ENCODE results near the gene TRIM72.

DNA sequence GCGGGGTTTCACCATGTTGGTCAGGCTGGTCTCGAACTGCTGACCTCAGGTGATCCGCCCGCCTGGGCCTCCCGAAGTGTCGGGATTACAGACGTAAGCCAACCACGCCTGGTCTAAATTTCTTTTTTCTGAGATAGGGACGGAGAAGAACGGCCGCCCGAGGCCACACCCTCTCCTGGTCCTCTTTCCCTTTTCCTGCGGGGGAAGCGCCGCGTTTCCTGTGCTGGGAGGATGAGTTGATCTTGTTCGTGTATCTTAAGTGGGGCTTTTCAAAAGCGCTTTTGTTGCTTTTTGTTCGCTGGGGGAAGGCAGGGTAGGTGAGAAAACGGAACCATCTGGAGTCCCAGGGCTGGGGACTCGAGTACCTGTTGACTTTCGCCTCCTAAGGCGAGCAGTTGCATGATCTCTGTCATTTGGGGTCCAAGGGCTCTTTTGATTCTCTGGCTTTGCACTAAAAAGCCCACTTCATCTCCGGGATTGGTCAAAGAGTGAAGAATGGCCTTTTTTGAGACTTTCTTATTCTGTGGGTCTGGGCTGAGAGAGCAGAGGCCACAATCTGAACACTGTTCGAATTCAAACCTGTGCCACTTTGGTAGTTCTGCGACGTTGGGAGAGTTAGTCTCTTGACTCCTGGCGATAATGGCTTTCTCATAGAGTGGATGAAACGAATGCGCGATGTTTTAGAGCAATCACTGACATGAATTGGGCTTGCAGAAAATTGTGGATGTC lies 32.7 kb upstream of the TRIM72 start:
- TF ChIP-seq, protein P1, sequence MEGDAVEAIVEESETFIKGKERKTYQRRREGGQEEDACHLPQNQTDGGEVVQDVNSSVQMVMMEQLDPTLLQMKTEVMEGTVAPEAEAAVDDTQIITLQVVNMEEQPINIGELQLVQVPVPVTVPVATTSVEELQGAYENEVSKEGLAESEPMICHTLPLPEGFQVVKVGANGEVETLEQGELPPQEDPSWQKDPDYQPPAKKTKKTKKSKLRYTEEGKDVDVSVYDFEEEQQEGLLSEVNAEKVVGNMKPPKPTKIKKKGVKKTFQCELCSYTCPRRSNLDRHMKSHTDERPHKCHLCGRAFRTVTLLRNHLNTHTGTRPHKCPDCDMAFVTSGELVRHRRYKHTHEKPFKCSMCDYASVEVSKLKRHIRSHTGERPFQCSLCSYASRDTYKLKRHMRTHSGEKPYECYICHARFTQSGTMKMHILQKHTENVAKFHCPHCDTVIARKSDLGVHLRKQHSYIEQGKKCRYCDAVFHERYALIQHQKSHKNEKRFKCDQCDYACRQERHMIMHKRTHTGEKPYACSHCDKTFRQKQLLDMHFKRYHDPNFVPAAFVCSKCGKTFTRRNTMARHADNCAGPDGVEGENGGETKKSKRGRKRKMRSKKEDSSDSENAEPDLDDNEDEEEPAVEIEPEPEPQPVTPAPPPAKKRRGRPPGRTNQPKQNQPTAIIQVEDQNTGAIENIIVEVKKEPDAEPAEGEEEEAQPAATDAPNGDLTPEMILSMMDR (conservative IDR thresholded peaks at IDR 0.05; ENCODE audit: low read depth, low read length) = no peak
- TF ChIP-seq POLR2A (IDR thresholded peaks at IDR 0.05; ENCODE audit: low read depth, low read length) = no peak
- no peak for TF ChIP-seq SMC3 (IDR thresholded peaks at IDR 0.05; ENCODE audit: low read depth, low read length)
- no peak for TF ChIP-seq RCOR1 (IDR thresholded peaks at IDR 0.05; ENCODE audit: insufficient replicate concordance, low read length)
- TF ChIP-seq RFX5 (IDR thresholded peaks at IDR 0.05; ENCODE audit: low read depth, low read length) = no peak
- no peak for TF ChIP-seq MAFK (IDR thresholded peaks at IDR 0.05; ENCODE audit: low read depth, low read length)
- no peak for TF ChIP-seq CEBPB (IDR thresholded peaks at IDR 0.05; ENCODE audit: low read depth, low read length)
- TF ChIP-seq, protein P2, sequence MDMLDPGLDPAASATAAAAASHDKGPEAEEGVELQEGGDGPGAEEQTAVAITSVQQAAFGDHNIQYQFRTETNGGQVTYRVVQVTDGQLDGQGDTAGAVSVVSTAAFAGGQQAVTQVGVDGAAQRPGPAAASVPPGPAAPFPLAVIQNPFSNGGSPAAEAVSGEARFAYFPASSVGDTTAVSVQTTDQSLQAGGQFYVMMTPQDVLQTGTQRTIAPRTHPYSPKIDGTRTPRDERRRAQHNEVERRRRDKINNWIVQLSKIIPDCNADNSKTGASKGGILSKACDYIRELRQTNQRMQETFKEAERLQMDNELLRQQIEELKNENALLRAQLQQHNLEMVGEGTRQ (IDR thresholded peaks at IDR 0.05; ENCODE audit: low read depth, low read length) = no peak
- TF ChIP-seq MAZ (IDR thresholded peaks at IDR 0.05; ENCODE audit: borderline replicate concordance, low read depth, low read length) = no peak
- no peak for TF ChIP-seq CHD1 (IDR thresholded peaks at IDR 0.05; ENCODE audit: low read depth, low read length)
- no peak for TF ChIP-seq FOS (IDR thresholded peaks at IDR 0.05; ENCODE audit: low read depth, low read length)
- TF ChIP-seq MXI1 (IDR thresholded peaks at IDR 0.05; ENCODE audit: borderline replicate concordance, low read depth, low read length) = no peak
- no peak for TF ChIP-seq RAD21 (IDR thresholded peaks at IDR 0.05; ENCODE audit: low read length)
- no peak for TF ChIP-seq BHLHE40 (IDR thresholded peaks at IDR 0.05; ENCODE audit: low read depth, low read length)
